Mesenteric fat pad (tissue), 1 donor: ENCODE measurements around the gene MAML2. TPM values are rescaled to one million over a fixed set of nuclear protein-coding genes. Genes with fewer than 3 reads are reported as not detected.

Experiments used
- DNase-seq: peaks from one replicate; pipeline ENCODE4 v3.0.0-alpha.2; 2020; ENCODE audit warnings: low spot score
- total RNA-seq: library from RNA; stranded (reverse); fragmentation: NEBNext Ultra II Directional; extraction: Animal tissue kit (Norgen Biotek cat#: 25700); gene quantifications from one replicate; pipeline ENCODE4 v1.2.1, GENCODE V29; 2021
- donor health status: DM: yes; HTN: yes; CAD: no.

The MAML2 gene
- total RNA-seq, 1 donor from 2014 or later = 19.9 TPM

GRCh38 chr11:96318850-96319249, 24.1 kb downstream of the MAML2 start:
- DNase-seq = no peak

DNA sequence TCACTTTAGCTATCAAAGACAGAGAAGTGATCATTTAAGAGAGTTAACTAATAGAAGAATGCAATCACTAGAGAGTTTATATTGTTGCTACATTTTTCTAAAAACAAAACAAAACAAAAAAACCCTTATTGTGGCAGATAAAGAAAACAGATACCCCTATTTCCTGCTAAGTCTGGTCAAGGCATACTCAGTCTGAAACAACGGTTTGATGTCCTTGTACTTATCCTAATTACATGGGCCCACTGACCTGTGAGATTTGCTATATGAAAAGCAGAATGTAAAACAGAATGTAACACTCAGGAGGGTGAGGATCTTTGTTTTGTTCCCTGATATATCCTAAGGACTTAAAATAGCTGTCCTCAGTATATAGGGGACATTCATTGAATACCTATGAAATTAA, 24.6 kb downstream of the MAML2 start:
- DNase-seq = no peak

GRCh38 chr11:96317985-96318384, 25.0 kb downstream of the MAML2 start:
- DNase-seq = no peak

- DNase-seq = no peak
Observed at GRCh38 chr11:96317571-96317970, 25.4 kb downstream of the MAML2 start.

DNA sequence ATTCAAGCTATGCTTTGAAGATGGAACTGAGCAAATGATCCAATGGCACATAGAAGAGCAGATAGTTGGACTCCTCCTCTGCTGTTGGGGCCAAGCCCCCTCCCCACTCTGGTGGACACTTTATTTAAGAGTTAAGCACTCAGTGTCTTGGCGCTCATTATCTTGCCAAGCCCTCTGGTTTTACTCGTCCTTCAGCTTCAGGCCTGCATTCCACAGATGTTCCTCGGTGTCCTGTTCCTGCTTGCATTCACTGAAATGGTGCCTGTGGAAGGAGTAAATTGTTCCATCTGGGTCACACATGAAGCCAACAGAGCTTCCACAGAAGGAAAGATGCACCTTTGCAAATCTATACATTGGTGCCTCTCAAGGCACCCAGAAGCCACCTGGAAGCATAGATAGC, 26.1 kb downstream of the MAML2 start:
- no peak for DNase-seq

- no peak for DNase-seq
Observed at GRCh38 chr11:96315476-96315875, 27.5 kb downstream of the MAML2 start.

DNA sequence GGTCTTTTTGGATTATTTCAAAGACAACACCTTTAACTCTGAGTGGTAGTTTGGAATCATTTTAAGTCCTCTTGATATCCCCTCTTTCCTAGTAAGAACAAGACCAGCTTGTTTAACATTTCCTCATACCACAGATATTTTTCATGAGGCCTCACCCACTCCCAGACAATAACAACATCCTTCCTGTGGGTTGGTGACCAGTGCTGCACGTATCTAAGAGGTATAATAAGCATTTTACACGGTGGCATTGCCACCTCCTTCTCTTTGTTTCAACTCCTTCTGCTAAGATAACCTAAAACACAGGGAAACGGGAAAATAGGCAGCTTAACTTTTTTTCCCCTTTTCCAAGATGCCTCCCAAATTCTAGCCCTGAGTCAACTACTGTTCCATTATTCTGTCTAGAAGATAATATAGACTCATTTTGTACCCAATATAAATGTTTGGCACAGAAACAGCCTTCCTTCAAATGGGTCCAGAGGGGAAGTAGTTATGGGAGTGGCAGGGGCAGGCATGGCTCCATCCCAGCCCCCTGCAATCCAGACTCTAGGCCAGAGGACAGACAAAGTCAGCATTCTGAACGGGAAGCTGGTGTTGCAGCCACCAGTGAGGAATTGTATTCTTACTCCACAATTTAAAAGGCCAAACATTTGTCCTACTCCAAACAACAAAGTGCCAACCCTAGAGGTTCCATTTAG, 28.5 kb downstream of the MAML2 start:
- no peak for DNase-seq

DNA sequence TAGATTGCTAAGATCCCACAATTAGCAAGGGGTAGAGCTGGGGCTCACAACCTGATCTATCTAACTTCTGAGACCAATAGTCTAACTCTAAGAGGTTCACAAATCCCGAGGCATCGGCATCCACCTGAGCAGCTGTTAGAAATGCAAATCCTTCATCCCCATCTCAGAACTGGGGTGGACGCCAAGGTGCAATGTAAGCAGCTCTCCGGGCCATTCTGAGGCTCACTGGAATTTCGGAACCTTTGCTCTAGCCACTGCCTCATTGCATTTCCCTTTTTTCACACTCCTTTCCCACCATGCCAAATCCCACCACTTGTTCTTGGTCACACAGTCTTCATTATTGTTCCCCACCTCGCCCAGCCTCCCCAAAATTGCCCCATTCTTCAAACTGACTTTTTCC, 29.8 kb downstream of the MAML2 start:
- no peak for DNase-seq

GRCh38 chr11:96311120-96311568, 31.9 kb downstream of the MAML2 start:
- DNase-seq = no peak

GRCh38 chr11:96310236-96310635, 32.8 kb downstream of the MAML2 start:
- DNase-seq = no peak

GRCh38 chr11:96309643-96310017, 33.4 kb downstream of the MAML2 start:
- DNase-seq = no peak

- no peak for DNase-seq
Observed at GRCh38 chr11:96309016-96309642, 33.9 kb downstream of the MAML2 start.

- no peak for DNase-seq
Observed at GRCh38 chr11:96307776-96308140, 35.2 kb downstream of the MAML2 start.

- DNase-seq = no peak
Observed at GRCh38 chr11:96306933-96307775, 35.8 kb downstream of the MAML2 start.

- DNase-seq = no peak
Observed at GRCh38 chr11:96306600-96306932, 36.4 kb downstream of the MAML2 start.

DNA sequence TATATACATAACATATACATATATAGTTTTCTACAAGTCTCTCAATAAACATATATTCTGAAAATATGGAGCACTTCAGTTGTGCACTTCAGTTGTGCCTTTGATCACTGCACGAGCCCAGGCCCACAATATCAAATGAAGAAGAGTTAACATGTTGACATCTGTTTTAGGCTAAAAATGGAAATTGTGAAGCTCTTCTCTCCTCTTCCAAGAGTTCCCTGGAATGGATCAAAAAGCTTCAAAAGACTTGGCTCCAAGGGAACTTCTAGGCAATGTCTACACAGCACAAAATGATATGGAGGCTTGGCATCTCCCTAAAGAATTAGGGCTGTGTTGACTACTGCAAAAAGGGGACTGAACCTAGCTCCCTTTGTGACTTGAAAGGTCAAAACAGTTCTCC, 36.9 kb downstream of the MAML2 start:
- DNase-seq = no peak

DNA sequence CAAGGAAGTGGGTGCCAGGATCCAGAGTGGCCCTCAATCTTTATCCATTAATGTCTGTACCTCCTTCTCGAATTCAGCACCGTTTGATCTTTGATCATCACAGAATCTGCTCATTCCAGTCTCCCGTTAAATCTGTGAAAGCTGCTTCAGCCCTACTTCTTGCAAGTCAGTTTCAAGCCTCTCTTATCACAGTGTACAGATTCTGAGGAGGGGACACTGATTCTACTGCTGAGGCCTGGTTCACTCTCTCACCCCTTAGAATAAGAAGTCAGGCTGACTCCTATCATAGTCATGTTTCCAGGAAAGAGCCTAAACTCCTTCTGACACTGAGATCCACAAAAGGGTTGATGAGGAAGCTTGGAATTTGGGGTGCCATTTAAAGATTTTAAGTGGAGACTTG, 39.0 kb downstream of the MAML2 start:
- no peak for DNase-seq

GRCh38 chr11:96303064-96303463, 39.9 kb downstream of the MAML2 start:
- DNase-seq = no peak

GRCh38 chr11:96301818-96302217, 41.2 kb downstream of the MAML2 start:
- no peak for DNase-seq

DNA sequence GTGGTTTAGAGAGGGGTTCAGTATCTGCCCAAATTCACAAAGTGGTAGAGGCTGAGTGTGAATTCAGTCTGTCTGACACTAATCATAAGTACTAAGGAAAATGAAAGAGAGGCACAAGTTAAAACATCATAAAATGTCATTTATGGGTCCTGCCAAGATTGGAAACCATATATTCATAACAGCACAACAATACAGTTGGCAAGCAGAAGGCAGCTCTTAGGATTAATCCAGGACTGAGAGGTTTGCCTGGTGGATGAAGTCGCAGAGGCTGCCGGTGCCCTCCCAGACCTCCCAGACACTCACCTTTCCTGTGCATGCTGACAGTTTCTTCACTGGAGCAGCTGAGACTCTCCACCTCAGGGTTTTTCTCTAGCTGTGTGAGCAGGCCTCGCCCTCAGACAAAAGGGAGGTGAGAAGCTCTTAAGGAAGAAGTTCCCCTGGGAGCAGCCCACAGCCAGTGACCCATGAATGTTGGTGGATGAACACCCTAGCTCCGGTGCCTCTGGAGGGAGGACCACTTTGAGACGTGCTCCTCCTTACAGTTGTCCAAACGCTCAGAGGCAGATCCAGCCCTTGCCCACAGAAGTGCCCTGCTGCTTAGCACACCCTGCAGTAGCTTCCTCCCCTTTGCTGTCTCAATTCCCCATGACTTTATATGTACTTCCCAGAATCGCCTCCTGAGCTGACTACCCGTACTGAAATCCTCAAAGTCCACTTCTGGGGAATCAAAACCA, 43.7 kb downstream of the MAML2 start:
- DNase-seq = no peak

DNA sequence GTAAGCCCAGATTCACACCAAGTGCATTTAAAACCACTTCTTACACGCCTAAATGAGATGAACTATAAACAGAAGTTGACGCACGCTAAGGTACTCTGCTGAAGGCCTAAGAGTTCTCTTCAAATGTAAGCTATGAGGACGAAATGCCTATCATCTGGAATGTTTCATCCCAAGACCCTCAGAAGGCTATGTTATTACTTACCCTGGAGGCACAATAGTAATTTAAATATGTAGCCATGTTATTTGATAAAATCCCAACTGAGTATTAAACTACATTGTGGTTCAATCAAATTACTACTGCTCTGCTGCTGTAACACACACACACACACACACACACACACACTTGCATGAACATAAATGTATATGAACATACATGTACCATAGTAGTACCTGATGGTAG, 47.6 kb downstream of the MAML2 start:
- DNase-seq = no peak

- DNase-seq = no peak
Observed at GRCh38 chr11:96294289-96294688, 48.7 kb downstream of the MAML2 start.
